Heart right ventricle (tissue), 16 donors: ENCODE results near the gene RAB3IL1. TPM values are rescaled to one million over a fixed set of nuclear protein-coding genes. Genes with fewer than 3 reads are reported as not detected.

ENCODE experiments used
- ATAC-seq, 8 donors: fragments of 200-7000 bp; cut with Tn5 transposase; one replicate each; pipeline ENCODE4 v1.9.1; 2020; ENCODE audit warnings: mild to moderate bottlenecking in 8 of 8, moderate library complexity in 8 of 8, moderate number of reproducible peaks in 1 of 8
- DNase-seq, 2 donors: peaks; one replicate each; pipeline ENCODE4 v3.0.0-alpha.2; 2020
- H3K27ac ChIP-seq, 10 donors: fragments of 200-600 bp; sonication (generic) in 2 of 10; one replicate each; pipeline versions ENCODE4 v1.5.0 to v1.8.0; 2020 to 2022; ENCODE audit warnings: mild to moderate bottlenecking in 3 of 10
- H3K27me3 ChIP-seq, 7 donors: fragments of 200-600 bp; one replicate each; pipeline ENCODE4 v1.8.0; 2021 to 2022; ENCODE audit warnings: mild to moderate bottlenecking in 2 of 7
- H3K36me3 ChIP-seq, 9 donors: fragments of 200-600 bp; sonication (generic) in 1 of 9; one replicate each; pipeline versions ENCODE4 v1.5.0 to v1.8.0; 2020 to 2022; ENCODE audit warnings: mild to moderate bottlenecking in 2 of 9
- H3K4me1 ChIP-seq, 9 donors: fragments of 200-600 bp; sonication (generic) in 1 of 9; one replicate each; pipeline versions ENCODE4 v1.5.0 to v1.8.0; 2020 to 2022; ENCODE audit warnings: mild to moderate bottlenecking in 4 of 9
- H3K4me3 ChIP-seq, 10 donors: fragments of 200-600 bp; sonication (generic) in 2 of 10; one replicate each; pipeline versions ENCODE4 v1.5.0 to v1.8.0; 2020 to 2022; ENCODE audit warnings: mild to moderate bottlenecking in 7 of 10, moderate library complexity in 2 of 10
- H3K9me3 ChIP-seq, 11 donors: fragments of 200-600 bp in 10 of 11; sonication (generic) in 2 of 11; one replicate each; pipeline versions ENCODE4 v1.5.0 to v1.8.0; 2013 to 2022; ENCODE audit warnings: mild to moderate bottlenecking in 2 of 11, control low read depth in 1 of 11, moderate library complexity in 1 of 11
- CTCF ChIP-seq, 9 donors: fragments of 200-600 bp; sonication (generic) in 2 of 9; IDR thresholded peaks; one replicate each; pipeline versions ENCODE4 v1.5.0 to v1.8.0; 2021 to 2022; ENCODE audit warnings: antibody characterized with exemption in 9 of 9, mild to moderate bottlenecking in 5 of 9, moderate library complexity in 1 of 9
- WGBS, 2 donors: extraction: QIAGEN DNeasy Blood & Tissue Kit; methylation state at CpG; one replicate each; pipeline ENCODE4 v1.1.7; 2013; ENCODE audit warnings: inconsistent platforms in 1 of 2; 5-methylcytosine and 5-hydroxymethylcytosine counted together
- intact Hi-C, 10 donors: fragments of 100-400 bp; cut with DNase I; formaldehyde crosslinking; loops; one replicate each; pipeline versions ENCODE4 v1.11.1 to v1.14.2; 2022
- polyA plus RNA-seq, 2 donors: library from polyadenylated mRNA; stranded (reverse); fragments of 200-250 nt; gene quantifications; one replicate each; pipeline ENCODE4 v1.2.3, GENCODE V29; 2013
- total RNA-seq, 10 donors: library from RNA; stranded (reverse); fragmentation: NEBNext Ultra II Directional in 3 of 10; extraction: Animal tissue kit (Norgen Biotek cat#: 25700) in 3 of 10; gene quantifications; one replicate each; pipeline versions ENCODE4 v1.2.1 to v1.2.4, GENCODE V29; 2021 to 2023
- donor health status: Arrhythmogenic right ventricular cardiomyopathy.
- donor health status: ischemic (EF 13 %, LVEDD 7.1; RV severe dilation, severe dysfunction).
- donor health status: healthy with polysubstance abuse.
- donor health status: DM: no; HTN: yes; CAD: no.
- donor health status: DM: no; HTN: no; CAD: no.
- donor health status: ischemic (EF 25% LVEDD 6.9; RV normal size, moderate dysfunction).
- donor health status: ischemic (EF 25% LVEDD 5.7; RV mildly dilated, moderate dysfunction).
- donor health status: healthy.
- donor health status: DM: yes; HTN: yes; CAD: no.
- donor health status: Ischemic cardiomyopathy.
- donor health status: ischemic (EF 35%, LVEDD 5.7; RV mildly dilated, moderate dysfunction).
- donor health status: nonischemic (EF 11% LVEDD 7.7; RV severe dilation, severe dysfunction).
- donor health status: DM: yes; HTN: yes; CAD: no.
- donor health status: PGD.
- donor health status: ischemic (EF 29% LVEDD 5.4; RV normal size, mild dysfunction).
- donor health status: nonischemic (EF 23%, LVEDD 6.1; RV moderate dilation, normal function).

The RAB3IL1 gene
- total and polyA plus RNA-seq, 12 donors: 3.7 to 11.1 (median 7.5) TPM

GRCh38 chr11:61874377-61874809, 43.0 kb downstream of the RAB3IL1 start:
- no peak for TF ChIP-seq CTCF (IDR thresholded peaks at IDR 0.05)
- H3K4me3 ChIP-seq: no peak overlapping the region
- peaks cover 6 to 55% (median 33%) of the 10 kb centered on the region in 9 donors for H3K4me1 ChIP-seq
- H3K27ac ChIP-seq: peak overlapping the region in 9 of 10 donors; percentile 31 to 90 (median 78)
- DNase-seq: peak; percentile 68 to 77
- intact Hi-C loops: loop anchor here in 2 of 10 donors (1.0 to 5.0 kb wide), 2 partner anchors 14 to 77 kb away; no protein-coding TSS in a partner anchor
- H3K27me3 ChIP-seq: no peaks in the 10 kb centered on the region
- H3K36me3 ChIP-seq: peaks cover 0 to 50% (median 17%) of the 10 kb centered on the region in 9 donors
- 55 to 72% methylated on average over 12 of the region's 12 CpGs for WGBS, 2 donors
- no peaks in the 10 kb centered on the region for H3K9me3 ChIP-seq
- ATAC-seq: peak; percentile 14 to 67 (median 52)

GRCh38 chr11:61873588-61874376, 43.6 kb downstream of the RAB3IL1 start:
- intact Hi-C loops: loop anchor here in 3 of 10 donors (1.0 to 5.0 kb wide), 3 partner anchors 15 to 76 kb away; no protein-coding TSS in a partner anchor
- TF ChIP-seq CTCF (IDR thresholded peaks at IDR 0.05): peak in 1 of 9 donors; percentile 17
- ATAC-seq: peak in 7 of 8 donors; percentile 4 to 21 (median 6)

GRCh38 chr11:61872935-61873565, 44.3 kb downstream of the RAB3IL1 start:
- intact Hi-C loops: loop anchor here in 3 of 10 donors (2.0 to 5.0 kb wide), 2 partner anchors 74 to 76 kb away; no protein-coding TSS in a partner anchor
- Histone ChIP-seq H3K4me1 (peaks cover 6 to 51% (median 31%) of the 10 kb centered on the region in 9 donors), H3K9me3 (no peaks in the 10 kb centered on the region), H3K36me3 (peaks cover 0 to 38% (median 5%) of the 10 kb centered on the region in 9 donors), H3K4me3 (no peak overlapping the region), H3K27me3 (no peaks in the 10 kb centered on the region), H3K27ac (peak overlapping the region in 5 of 10 donors; percentile 73 to 90 (median 81))
- 94 to 97% methylated on average over 20 of the region's 20 CpGs for WGBS, 2 donors
- ATAC-seq (no peak), DNase-seq (no peak)
- no peak for TF ChIP-seq CTCF (IDR thresholded peaks at IDR 0.05)

More at GRCh38 chr11:61873588-61874376, 43.6 kb downstream of the RAB3IL1 start:
- H3K36me3 ChIP-seq: peaks cover 0 to 46% (median 11%) of the 10 kb centered on the region in 9 donors
- H3K4me1 ChIP-seq: peaks cover 6 to 51% (median 31%) of the 10 kb centered on the region in 9 donors
- H3K27ac ChIP-seq: peak overlapping the region in 9 of 10 donors; percentile 31 to 90 (median 78)
- H3K4me3 ChIP-seq: no peak overlapping the region
- H3K9me3 ChIP-seq: no peaks in the 10 kb centered on the region
- 78 to 81% methylated on average over 16 of the region's 16 CpGs for WGBS, 2 donors
- DNase-seq: no peak
- H3K27me3 ChIP-seq: no peaks in the 10 kb centered on the region

GRCh38 chr11:61871158-61871597, 46.2 kb downstream of the RAB3IL1 start:
- ATAC-seq (peak; percentile 82 to 91 (median 88)), DNase-seq (peak; percentile 79 to 87)
- Histone ChIP-seq H3K9me3 (no peaks in the 10 kb centered on the region), H3K36me3 (peaks cover 0 to 24% (median 0%) of the 10 kb centered on the region in 9 donors), H3K27me3 (no peaks in the 10 kb centered on the region), H3K27ac (peak overlapping the region in 9 of 10 donors; percentile 5 to 72 (median 53)), H3K4me1 (peaks cover 6 to 51% (median 31%) of the 10 kb centered on the region in 9 donors), H3K4me3 (peak overlapping the region in 4 of 10 donors; percentile 10 to 40 (median 25))
- intact Hi-C loops: loop anchor here in 6 of 10 donors (1.0 to 5.0 kb wide), 6 partner anchors 20 to 238 kb away; partner anchors contain the start of gene FADS3 (in 1 of the 6)
- peak; percentile 92 to 98 (median 94) for TF ChIP-seq CTCF (IDR thresholded peaks at IDR 0.05)
- WGBS, 2 donors: 2 to 3% methylated on average over 24 of the region's 24 CpGs
